GM18861 (cell line): ENCODE results near the gene LAMTOR5.
"Not testable (repeated sequence)": the region's sequence is repeated elsewhere in the genome, so short reads cannot be mapped to it uniquely, and the experiment has no call there.

Source experiments
- ATAC-seq: cut with Tn5 transposase; IDR thresholded peaks from one replicate; pipeline ENCODE4 v1.9.1; 2021; ENCODE audit not compliant: unreplicated experiment

The LAMTOR5 gene

GRCh38 chr1:110407260-110408210, at the start of gene LAMTOR5:
Gene LAMTOR5 (minus strand): TSS chr1:110407694. CDS start chr1:110407620, 74 bp downstream.
- peak; percentile 84 for ATAC-seq

GRCh38 chr1:110457206-110457605, 49.7 kb upstream of the LAMTOR5 start:
- ATAC-seq: no peak

GRCh38 chr1:110455151-110455550, 47.7 kb upstream of the LAMTOR5 start:
- no peak for ATAC-seq

GRCh38 chr1:110454328-110454727, 46.8 kb upstream of the LAMTOR5 start:
- no peak for ATAC-seq

GRCh38 chr1:110453829-110454228, 46.3 kb upstream of the LAMTOR5 start:
- ATAC-seq: no peak

- no peak for ATAC-seq
Observed at GRCh38 chr1:110452330-110452729, 44.8 kb upstream of the LAMTOR5 start.

- ATAC-seq: no peak
Observed at GRCh38 chr1:110450929-110451328, 43.4 kb upstream of the LAMTOR5 start, which contains the start of gene PROK1. Gene PROK1 (plus strand): TSS chr1:110451149. CDS start chr1:110451217, 68 bp downstream.

- no peak for ATAC-seq
Observed at GRCh38 chr1:110449661-110450651, 42.5 kb upstream of the LAMTOR5 start.

- no peak for ATAC-seq
Observed at GRCh38 chr1:110444561-110444960, 37.1 kb upstream of the LAMTOR5 start.

- ATAC-seq: no peak
Observed at GRCh38 chr1:110443451-110443850, 36.0 kb upstream of the LAMTOR5 start.

- no peak for ATAC-seq
Observed at GRCh38 chr1:110441888-110442287, 34.4 kb upstream of the LAMTOR5 start.

- no peak for ATAC-seq
Observed at GRCh38 chr1:110440877-110441276, 33.4 kb upstream of the LAMTOR5 start.

GRCh38 chr1:110439873-110440272, 32.4 kb upstream of the LAMTOR5 start:
- ATAC-seq: not testable (repeated sequence)

GRCh38 chr1:110438893-110439292, 31.4 kb upstream of the LAMTOR5 start:
- ATAC-seq: no peak

GRCh38 chr1:110437645-110438299, 30.3 kb upstream of the LAMTOR5 start:
- ATAC-seq: not testable (repeated sequence)

- ATAC-seq: no peak
Observed at GRCh38 chr1:110436635-110437034, 29.1 kb upstream of the LAMTOR5 start.

GRCh38 chr1:110434946-110435345, 27.5 kb upstream of the LAMTOR5 start:
- ATAC-seq: no peak

GRCh38 chr1:110433803-110434202, 26.3 kb upstream of the LAMTOR5 start:
- no peak for ATAC-seq

- ATAC-seq: no peak
Observed at GRCh38 chr1:110433213-110433612, 25.7 kb upstream of the LAMTOR5 start.

GRCh38 chr1:110430901-110431300, 23.4 kb upstream of the LAMTOR5 start:
- no peak for ATAC-seq

GRCh38 chr1:110430366-110430765, 22.9 kb upstream of the LAMTOR5 start:
- ATAC-seq: no peak
